HG03196 (cell line): ENCODE data around the gene FLT4.

Experiments
- ATAC-seq: cut with Tn5 transposase; IDR thresholded peaks from one replicate; pipeline ENCODE4 v1.9.1; 2021; ENCODE audit not compliant: unreplicated experiment

FLT4 gene

DNA sequence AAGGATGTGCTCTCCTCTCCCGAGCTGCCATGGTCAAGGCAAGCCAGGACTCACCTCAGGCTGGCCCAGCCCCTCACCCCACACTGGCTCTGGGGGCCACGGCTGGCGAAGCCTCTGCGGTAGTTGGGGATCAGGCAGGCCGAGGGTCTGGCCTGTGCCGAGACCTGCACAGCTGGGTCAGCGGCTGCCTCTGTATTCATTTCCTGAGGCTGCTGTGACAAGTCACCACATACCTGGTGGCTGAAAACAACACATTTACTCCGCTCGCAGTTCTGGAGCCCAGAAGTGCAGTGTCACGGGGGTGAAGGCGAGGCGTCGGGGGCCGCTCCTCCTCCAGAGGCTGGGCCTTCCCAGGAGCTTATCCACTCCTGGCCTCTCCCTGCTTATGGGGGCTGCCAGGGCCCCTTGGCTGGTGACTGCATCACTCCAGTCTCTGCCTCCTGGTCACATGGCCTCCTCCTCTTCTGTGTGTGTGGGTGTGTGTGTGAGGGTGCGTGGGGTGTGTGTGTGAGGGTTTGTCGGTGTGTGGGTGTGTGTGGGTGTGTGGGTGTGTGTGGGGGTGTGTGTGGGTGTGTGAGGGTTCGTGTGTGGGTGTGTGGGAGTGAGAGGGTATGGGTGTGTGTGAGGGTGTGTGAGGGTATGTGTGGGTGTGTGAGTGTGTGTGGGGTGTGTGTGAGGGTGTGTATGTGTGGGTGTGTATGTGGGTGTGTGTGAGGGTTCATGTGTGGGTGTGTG is 54.9 kb downstream of the FLT4 start:
- ATAC-seq: no peak

DNA sequence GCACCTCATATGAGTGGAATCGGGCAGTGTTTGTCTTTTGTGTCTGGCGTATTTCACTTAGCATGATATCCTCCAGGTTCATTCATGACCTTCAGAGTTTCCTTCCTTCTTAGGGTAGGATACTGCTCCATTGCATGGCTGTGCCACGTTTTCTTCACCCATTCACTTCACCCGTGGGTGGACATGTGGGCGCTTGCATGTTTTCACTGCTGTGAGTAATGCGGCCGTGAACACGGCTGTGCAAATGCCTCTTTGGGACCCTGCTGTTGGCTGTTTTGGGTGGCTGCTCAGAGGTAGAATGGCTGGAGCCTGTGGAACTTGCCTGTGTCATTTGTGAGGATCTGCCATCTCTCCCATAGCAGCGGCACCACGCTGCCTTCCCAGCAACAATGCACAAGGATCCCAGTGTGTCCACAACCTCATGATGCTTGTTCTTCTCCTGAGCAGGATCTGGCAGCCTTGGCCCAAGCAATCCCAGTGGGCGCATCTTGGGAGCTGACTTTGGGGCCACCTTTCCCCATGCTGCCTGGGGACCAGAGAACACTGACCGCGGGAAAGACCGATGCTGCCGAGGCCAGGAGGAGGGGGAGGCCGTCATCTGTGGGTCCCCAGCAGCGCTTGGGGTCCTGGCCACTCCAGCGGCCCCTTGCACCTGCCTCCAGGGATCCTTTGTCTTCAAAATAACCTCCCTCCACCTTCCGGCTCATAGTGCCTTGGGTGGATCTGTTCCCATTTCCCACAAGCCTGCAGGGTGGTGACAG is 55.8 kb downstream of the FLT4 start:
- ATAC-seq: no peak

DNA sequence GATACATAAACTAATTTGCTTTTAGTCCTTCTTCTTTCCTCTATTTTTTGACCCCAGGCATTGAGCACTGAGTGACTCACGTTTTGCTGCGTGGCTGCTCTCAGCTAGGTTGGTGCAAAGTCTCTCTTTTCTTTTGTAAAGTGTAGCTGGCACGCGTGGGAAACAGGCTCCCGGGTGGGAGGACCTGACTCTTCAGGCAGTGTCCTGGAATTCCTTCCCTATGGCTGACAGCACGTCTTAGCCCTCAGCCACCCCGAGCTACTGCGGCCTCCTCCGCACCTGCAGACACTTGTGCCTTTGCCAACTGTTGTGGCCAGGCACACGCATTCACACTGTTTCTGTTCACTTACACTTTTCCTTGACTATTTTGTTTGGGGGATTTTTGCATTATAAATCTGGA is 57.2 kb downstream of the FLT4 start:
- no peak for ATAC-seq

DNA sequence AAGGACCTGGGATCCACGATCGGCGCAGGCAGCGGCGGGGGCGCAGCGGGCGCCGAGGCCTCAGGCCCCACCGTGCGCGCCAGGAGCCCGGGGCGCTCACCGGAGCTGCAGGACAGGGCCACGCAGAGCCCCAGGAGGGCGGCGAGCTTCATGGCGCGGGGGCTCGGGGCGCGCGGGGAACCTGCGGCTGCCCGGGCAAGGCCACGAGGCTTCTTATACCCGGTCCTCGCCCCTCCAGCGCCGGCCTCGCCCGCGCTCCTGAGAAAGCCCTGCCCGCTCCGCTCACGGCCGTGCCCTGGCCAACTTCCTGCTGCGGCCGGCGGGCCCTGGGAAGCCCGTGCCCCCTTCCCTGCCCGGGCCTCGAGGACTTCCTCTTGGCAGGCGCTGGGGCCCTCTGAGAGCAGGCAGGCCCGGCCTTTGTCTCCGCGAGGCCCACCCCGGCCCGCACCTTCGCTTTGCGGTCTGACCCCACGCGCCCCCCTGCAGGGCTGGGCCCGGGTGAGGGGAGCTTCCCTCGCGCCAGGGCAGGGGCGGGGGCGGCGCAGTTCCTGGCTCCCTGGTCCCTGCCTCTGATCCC is 58.0 kb downstream of the FLT4 start, which contains the start of gene SCGB3A1:
Gene SCGB3A1, minus strand, starts transcription at position 189 of the 577 bp plus-strand sequence. Its CDS starts 37 bp downstream, at position 152.
- ATAC-seq: no peak

DNA sequence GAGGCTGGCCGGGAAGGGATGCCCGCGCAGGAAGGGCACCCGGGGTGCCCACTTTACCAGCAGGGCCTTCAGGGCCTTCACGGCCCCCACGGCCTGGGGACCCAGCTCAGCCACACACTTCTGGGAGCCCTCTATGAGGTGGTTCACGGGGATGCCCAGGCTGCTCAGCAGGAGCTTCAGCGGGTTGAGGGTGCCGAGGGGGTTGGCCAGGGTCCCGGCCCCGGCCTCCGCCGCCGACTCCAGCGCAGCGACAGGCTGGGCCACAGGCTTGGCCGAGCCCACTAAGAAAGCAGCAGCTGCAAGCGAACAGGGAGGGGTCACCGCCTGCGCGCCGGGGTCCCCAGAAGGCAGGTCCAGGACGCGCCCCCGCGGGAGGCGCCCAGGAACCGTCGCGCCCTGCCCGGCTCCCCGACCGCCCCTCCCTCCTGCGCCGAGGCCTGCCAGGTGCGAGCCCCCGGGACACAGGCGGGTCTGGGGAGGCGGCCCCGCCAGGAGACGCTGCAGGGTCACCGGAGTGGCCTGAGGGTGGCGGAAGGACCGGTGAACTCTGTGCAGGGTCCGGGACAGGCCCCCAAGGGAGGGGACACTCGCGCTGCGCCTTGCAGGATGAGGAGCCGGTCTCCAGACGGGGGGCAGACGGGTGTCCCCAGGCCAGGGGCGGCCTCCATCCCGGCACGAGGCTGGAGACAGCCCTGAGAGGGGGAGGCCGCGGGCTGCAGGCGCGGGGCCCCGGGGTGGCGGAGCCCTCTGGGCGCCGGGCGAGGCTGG is 58.7 kb downstream of the FLT4 start:
- no peak for ATAC-seq

DNA sequence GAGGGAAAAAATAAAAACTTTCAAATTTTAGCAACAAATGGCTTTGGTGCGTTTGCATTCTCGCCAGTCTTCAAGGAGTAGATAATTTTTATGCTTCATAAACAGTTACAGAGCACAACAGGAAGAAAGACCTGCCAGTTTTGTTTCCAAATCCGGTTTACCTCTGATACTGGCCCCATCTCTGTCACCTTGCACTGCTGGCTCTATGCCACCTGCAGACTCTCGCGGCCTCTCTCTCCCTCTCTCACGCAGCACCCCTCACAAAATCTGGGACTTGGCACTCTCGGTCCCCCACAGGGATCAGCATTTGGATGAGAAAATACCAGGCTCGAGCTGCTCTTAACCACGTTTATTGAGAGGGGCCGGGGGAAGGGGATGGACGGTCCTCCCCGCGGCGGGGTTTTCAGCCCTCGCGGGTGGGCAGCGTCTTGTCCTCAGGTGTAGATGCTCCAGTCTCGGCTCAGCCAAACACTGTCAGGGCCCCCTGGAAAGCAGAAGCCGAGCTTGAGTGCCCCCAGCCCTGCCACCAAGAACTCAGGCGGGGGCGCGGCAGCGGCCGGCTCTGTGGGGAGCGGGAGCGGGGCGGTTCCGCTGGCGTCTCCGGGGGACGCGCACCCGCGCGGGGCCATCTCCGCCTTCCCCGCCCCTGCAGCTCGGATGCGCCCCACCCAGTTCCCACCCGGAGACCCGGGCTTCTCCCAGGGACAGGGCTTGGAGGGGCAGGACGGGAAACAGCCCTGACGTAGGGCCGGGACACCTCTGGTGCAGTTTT is 59.4 kb downstream of the FLT4 start:
- no peak for ATAC-seq

DNA sequence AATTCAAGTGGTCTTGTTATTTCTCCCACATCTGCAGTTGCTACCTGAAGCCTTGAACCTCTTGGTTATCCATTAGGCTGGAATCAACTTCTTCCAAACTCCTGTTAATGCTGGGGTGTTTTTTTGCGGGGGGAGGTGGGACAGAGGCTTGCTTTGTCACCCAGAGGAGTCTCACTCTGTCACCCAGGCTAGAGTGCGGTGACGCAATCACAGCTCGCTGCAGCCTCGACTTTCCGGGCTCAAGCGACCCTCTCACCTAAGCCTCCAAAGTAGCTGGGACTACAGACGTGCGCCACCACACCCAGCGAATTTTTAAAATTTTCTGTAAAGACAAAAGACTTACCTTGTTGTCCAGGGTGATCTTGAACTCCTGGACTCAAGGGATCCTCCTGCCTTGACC is 62.5 kb downstream of the FLT4 start:
- no peak for ATAC-seq

DNA sequence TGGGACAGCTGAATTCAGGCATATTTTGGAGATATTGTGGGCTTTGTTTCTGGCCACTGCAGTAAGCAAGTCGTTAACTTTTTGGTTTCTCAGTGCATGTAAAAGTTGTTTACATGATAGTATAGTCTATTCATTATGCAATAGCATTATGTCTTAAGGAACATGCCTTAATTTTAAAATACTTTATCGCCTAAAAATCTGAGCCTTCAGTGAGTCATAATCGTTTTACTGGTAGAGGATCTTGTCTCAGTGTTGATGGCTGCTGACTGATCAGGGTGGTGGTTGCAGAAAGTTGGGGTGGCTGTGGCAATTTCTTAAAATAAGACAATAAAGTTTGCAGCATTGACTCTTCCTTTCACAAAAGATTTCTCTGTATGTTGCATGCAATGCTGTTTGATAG is 63.2 kb downstream of the FLT4 start:
- no peak for ATAC-seq

DNA sequence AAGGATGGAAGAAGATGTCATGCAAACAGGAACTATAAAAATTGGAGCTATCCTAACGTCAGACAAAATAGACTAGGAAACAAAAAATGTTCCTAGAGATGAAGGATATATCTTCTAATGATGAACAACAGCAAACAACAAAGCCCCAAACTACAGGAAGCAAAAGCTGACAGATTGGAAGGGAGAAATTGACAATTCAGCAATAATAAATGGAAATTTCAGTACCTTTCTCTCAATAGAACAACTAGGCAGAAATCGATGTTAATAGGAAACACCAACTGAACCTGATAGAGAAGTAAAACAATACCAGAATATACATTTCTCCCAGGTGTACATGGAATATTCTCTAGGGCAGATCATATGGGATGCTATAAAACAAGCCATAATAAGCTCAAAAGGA is 65.7 kb downstream of the FLT4 start:
- no peak for ATAC-seq

DNA sequence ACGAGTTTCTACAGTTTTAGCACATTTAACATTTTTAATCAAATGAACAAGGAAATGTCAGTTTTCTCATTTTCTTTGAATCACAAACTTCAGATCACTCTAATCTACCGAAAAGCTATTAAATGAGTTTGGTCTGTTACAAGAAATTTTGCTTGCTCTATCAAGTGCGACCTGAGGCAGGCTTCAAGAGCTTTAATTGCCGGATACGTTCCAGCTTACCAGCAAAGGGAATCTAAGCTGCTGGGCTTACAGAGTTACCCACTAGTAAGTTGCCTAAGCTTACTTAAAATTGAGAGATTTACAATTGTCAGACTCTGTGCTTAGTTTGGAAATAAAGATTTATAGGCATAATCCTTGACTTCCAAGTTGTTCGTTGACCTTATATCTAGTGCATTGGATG is 68.7 kb downstream of the FLT4 start:
- no peak for ATAC-seq

DNA sequence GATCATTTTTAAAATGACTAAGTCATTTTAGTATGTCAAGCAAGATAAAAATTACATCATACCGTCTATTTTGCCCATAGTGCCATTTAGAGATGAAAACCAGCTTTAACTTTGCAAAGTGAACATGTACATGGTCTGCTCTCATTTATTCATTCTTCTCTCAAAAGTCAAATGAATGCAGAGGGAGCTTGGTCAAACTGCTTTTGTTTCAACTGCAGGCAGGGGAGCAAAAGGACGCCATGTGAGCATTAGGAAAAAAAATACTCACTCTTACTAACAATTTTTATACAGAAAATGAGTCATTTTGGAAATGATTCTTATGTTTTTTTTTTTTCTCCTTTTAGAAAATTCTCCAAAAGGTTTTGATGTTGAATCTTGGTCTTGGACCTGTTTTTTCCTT is 73.8 kb downstream of the FLT4 start:
- ATAC-seq: no peak

DNA sequence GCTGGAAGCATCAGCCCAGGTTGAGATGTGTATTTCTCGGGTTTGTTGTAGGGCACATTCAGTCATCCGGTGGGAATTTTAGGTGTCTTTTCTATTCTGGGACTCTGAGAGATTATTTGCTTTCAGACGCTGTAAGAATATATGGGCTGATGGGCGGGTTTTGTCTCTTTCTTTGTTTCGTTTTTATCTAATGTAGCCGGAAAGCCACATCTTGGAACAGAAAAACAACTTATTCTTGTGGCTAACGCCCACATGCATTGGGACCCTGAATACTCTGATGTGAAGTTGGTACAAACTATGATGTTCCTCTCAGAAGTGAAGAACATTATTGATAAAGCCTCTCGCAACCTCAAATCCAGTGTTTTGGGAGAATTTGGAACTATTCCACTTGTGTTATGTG is 80.5 kb downstream of the FLT4 start:
- no peak for ATAC-seq

DNA sequence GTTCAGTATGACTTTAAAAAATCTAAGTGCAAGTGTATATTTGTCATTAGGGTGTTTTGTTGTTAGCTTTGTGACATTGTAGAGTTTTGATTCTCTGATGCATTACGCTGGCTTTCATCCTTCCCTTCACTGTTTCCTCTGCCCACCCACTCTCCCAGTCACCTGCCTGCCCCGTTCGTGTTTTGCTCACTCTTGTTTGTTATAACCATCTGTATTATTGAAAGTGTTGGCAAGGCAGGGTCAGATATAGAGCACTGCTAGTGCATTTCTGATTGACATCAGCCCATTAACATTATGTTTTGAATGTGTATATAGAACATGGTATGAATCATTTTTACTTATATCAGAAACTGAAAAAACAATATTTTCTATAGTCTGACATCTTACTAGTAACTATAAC is 85.4 kb downstream of the FLT4 start:
- ATAC-seq: no peak

DNA sequence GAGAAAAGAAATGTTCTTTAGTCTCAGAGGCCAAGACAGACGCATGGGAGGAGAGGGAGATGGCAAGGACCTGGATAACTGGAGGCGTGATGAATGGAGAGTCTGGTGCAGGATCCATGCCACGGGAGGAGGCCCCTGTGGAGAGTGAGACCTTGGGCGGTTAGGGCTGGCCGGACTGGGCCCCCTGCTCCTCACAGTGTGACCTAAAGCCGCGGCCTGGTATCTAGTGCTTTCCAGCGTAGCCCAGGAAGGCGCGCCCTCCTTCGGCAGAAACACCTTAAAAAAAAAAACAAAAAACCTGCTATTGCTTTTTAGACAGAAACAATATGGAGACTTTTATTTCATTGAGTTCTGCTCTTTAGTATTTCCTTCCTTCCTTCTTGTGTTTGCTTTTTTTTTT is 91.2 kb downstream of the FLT4 start:
- ATAC-seq: no peak

DNA sequence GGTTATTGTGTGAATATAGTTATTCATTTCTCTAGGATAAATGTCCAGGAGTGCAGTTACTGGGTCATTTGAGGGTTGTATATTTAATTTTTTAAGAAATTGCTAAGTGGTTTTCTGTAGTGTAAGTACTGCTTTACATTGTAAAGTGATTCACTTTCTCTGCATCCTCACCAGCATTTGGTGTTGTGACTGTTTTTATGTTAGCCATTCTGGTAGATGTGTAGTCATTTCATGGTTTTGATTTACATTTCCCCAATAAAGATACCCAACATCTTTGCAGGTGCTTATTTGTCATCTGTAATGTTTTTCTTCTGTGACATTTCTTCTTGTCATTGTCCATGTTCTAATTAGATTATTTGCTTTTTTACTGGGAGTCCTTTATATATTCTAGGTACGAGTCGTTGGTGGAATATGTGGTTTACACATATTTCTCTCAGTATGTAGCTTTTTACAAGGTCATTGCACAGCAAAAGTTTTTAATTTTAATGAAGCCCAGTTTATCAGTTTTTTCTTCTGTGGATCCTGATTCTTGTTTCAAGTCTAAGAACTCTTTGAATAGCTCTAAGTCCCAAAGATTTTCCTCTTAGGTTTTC is 92.1 kb downstream of the FLT4 start:
- ATAC-seq: no peak

DNA sequence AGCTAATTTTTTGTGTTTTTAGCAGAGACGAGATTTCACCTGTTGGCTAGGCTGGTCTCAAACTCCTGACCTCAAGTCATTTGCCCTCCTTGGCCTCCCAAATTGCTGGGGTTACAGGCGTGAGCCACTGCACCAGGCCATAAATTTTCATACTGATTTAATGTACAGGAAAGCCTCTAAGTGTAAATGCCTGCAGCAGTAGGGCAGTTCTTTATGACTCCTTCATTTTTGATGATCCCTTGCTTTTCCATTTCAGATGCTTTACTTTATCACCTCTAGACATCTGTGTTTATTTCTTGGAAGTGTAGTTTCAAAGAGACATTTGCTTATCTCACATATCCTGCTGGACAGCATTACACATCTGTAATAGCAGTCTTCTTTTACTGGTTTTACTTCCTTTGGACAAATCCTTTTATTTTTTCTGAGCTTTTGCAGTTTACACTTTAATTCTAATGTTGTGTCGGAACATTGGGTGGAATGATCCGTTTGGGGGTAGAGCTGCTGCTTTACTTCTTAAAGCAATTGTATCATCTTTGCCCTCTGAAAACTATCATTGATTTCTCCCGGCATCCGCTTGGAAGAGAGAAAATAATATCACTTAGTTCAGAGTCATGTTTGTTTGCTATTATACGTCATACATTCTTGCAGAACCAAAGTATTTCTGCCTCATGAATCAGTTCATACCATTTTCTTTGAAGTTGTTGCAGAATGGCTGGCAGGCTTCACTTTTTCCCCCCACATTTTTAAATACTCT is 94.1 kb downstream of the FLT4 start:
- ATAC-seq: no peak

DNA sequence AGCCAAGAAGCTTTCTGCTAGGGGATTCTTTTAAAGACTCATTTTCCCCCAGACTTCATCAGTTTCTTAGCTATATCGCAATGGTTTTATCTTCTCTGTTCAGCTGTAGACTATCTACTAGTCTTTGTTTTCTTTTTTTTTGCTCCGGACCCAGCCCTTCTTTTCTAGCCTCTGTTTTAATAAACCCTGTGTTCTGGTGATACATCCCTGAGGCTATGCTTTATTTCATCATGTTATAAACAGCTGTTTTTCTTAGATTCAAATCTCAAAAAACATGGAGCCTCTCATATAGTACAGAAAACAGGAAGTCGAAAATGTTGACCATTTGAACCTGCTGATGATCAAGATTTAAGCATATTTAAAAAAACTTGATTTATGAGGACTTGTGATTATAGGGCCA is 95.9 kb downstream of the FLT4 start:
- ATAC-seq: no peak
